BE2C (cell line): ENCODE measurements around the gene NID1.
"Not testable (repeated sequence)": the region's sequence is repeated elsewhere in the genome, so short reads cannot be mapped to it uniquely, and the experiment has no call there.

Source experiments
- DNase-seq: peaks from one replicate; pipeline ENCODE4 v3.0.0-alpha.2; 2020
- H3K27me3 ChIP-seq: fragments of 250-450 bp; sonication (Bioruptor Pico); 2 replicates; pipeline ENCODE4 v1.5.1; 2020; ENCODE audit warnings: mild to moderate bottlenecking
- H3K36me3 ChIP-seq: fragments of 250-450 bp; sonication (Bioruptor Pico); 2 replicates; pipeline ENCODE4 v1.5.1; 2020; ENCODE audit warnings: mild to moderate bottlenecking
- H3K4me1 ChIP-seq: fragments of 250-450 bp; sonication (Bioruptor Pico); 2 replicates; pipeline ENCODE4 v1.5.1; 2020
- H3K4me3 ChIP-seq: 2 replicates; pipeline ENCODE4 v1.5.1; 2011; ENCODE audit warnings: low read depth, low read length
- H3K9me3 ChIP-seq: fragments of 250-450 bp; sonication (Bioruptor Pico); 2 replicates; pipeline ENCODE4 v1.5.1; 2020
- TF ChIP-seq, protein P1 (sequence below): IDR thresholded peaks from 2 replicates; pipeline ENCODE4 v1.5.1; 2012; ENCODE audit warnings: mild to moderate bottlenecking, low read depth, low read length

Gene NID1

DNA sequence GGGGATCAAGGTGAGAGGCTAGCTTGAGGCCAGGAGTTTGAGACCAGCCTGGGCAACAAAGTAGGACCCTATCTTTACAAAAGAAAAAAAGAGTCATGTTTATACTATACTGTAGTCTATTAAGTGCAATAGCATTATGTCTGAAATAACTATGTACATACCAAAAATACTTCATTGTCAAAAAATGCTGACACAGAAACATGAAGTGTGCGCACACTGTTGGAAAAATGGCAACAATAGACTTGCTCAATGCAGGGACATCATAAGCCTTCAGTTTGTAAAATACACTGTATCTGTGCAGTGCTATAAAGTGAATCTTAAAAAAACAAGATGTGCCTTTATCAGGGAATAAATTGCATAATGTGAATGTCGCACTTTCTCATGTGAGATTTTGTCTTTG, 14.1 kb upstream of the NID1 start:
- no peaks in the 10 kb centered on the region for H3K27me3 ChIP-seq
- peaks cover 3% of the 10 kb centered on the region; the same call in 1 of the 2 replicates for H3K9me3 ChIP-seq
- H3K4me3 ChIP-seq: no peak overlapping the region
- H3K36me3 ChIP-seq: no peaks in the 10 kb centered on the region
- no peak for DNase-seq
- TF ChIP-seq, protein P1, sequence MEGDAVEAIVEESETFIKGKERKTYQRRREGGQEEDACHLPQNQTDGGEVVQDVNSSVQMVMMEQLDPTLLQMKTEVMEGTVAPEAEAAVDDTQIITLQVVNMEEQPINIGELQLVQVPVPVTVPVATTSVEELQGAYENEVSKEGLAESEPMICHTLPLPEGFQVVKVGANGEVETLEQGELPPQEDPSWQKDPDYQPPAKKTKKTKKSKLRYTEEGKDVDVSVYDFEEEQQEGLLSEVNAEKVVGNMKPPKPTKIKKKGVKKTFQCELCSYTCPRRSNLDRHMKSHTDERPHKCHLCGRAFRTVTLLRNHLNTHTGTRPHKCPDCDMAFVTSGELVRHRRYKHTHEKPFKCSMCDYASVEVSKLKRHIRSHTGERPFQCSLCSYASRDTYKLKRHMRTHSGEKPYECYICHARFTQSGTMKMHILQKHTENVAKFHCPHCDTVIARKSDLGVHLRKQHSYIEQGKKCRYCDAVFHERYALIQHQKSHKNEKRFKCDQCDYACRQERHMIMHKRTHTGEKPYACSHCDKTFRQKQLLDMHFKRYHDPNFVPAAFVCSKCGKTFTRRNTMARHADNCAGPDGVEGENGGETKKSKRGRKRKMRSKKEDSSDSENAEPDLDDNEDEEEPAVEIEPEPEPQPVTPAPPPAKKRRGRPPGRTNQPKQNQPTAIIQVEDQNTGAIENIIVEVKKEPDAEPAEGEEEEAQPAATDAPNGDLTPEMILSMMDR: no peak
- no peaks in the 10 kb centered on the region for H3K4me1 ChIP-seq

DNA sequence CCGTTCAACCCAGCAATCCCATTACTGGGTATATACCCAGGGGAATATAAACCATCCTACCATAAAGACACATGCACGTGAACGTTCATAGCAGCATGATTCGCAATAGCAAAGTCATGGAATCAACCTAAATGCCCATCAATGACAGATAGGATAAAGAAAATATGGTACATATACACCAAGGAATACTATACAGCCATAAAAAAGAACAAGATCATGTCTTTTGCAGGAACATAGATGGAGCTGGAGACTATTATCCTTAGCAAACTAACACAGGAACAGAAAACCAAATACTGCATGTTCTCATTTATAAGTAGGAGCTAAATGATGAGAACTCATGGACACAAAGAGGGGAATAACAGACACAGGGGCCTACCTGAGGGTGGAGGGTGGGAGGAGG, 13.2 kb upstream of the NID1 start:
- not testable (repeated sequence) for H3K9me3 ChIP-seq, H3K36me3 ChIP-seq, H3K27me3 ChIP-seq, DNase-seq, H3K4me1 ChIP-seq, H3K4me3 ChIP-seq

DNA sequence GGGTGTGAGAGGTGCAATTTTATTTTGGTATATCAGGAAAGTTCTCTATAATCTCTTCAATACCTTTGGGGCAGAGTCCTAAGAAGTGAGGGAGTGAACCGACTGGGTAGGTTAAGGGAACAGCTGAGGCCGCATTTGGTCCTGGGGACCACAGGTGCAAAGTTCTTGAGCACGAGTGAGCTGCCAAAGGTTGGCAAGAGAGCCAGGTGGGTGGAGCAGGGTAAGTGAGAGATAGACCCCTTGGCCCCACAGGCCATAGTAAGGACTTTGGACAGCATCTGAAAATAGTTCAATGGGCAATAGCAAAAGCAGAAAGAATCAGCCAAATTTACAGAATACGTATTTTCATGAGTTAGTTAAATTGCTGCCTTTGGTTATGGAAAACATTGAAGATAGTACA, 11.0 kb upstream of the NID1 start:
- H3K27me3 ChIP-seq: no peaks in the 10 kb centered on the region
- peaks cover 3% of the 10 kb centered on the region; the same call in 1 of the 2 replicates for H3K9me3 ChIP-seq
- H3K4me3 ChIP-seq: no peak overlapping the region
- TF ChIP-seq, protein P1: no peak
- DNase-seq: no peak
- no peaks in the 10 kb centered on the region for H3K36me3 ChIP-seq
- no peaks in the 10 kb centered on the region for H3K4me1 ChIP-seq

DNA sequence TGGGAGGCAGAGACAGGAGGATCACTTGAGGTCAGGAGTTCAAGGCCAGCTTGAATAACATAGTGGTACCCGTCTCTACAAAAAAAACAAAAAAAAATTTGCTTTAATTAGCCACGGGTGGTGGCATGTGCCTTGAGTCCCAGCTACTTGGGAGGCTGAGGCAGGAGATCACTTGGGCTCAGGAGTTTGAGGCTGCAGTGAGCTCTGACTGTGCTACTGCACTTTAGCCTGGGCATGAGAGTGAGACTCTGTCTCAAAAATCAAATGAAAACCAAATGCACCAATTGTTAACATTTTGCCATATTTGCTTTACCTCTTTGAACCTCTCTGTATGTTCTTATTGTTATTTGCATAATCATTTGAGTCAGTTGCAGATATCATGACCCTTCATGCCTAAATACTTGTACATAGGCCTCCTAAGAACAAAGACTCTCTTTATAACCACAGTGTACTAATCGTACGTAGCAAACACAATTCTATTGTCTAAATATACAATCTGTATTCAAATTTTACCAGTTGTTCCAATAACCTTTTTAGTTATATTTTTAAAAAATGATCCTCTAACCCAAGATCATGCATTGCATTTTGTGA, 8.5 kb upstream of the NID1 start:
- H3K27me3 ChIP-seq: no peaks in the 10 kb centered on the region
- no peaks in the 10 kb centered on the region for H3K36me3 ChIP-seq
- TF ChIP-seq, protein P1: no peak
- no peak overlapping the region for H3K4me3 ChIP-seq
- H3K4me1 ChIP-seq: no peaks in the 10 kb centered on the region
- H3K9me3 ChIP-seq: peaks cover 3% of the 10 kb centered on the region; the same call in 1 of the 2 replicates
- DNase-seq: no peak

DNA sequence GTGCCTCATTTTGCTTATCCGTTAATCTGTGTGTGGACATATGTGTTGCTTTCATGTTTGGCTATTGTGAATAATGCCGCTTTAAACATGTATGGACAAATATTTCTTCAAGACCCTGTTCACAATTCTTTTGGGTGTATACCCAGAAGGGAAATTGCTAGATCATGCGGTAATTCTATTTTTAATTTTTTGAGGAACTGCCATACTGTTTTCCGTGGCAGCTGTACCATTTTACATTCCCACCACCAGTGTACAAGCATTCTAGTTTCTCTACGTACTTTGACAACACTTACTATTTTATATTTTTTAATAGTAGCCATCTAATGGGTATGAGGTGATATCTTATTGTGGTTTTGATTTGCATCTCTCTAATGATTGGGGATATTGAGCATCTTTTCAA, 7.1 kb upstream of the NID1 start:
- TF ChIP-seq, protein P1: no peak
- H3K9me3 ChIP-seq: no peaks in the 10 kb centered on the region
- no peaks in the 10 kb centered on the region for H3K4me1 ChIP-seq
- no peak overlapping the region for H3K4me3 ChIP-seq
- H3K36me3 ChIP-seq: no peaks in the 10 kb centered on the region
- DNase-seq: no peak
- H3K27me3 ChIP-seq: no peaks in the 10 kb centered on the region; the same call in 1 of the 2 replicates

DNA sequence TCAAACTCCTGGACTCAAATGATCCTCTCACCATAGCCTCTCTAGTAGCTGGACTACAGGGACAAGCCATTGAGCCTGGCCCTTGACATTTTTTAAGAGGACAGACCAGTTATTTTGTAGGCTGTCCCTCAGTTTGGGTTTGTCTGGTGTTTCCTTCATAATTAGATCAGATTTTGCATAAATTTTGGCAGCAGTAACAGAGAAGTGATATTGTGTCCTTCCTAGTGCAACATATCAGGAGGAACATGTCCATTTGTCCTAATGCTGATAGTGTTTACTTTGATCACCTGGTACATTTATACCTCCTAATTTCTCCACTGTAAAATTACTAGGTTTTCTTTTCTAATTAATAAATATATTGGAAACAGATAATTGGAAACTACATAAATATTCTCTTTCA, 5.9 kb upstream of the NID1 start:
- TF ChIP-seq, protein P1: no peak
- H3K4me3 ChIP-seq: no peak overlapping the region
- DNase-seq: no peak
- peaks cover 11% of the 10 kb centered on the region for H3K27me3 ChIP-seq
- H3K4me1 ChIP-seq: no peaks in the 10 kb centered on the region
- no peaks in the 10 kb centered on the region for H3K36me3 ChIP-seq
- H3K9me3 ChIP-seq: no peaks in the 10 kb centered on the region

DNA sequence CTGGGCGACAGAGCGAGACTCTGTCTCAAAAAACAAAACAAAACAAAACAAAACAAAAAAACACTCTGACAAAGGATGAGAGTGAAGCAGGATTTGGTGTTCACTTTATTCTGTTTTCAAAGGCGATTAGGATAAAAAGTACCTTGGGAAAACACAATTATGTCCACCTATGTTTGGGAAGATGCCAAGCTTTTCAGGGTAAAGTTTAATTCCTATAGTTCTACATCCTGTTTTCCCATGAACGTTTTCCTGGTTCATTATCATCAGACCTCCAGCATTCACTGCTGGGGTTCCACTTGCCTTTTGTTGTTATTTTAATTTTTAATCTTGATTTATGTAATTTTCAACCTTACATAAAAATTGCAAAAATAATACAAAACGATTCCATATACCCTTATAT, 4.9 kb upstream of the NID1 start:
- Histone ChIP-seq H3K4me1 (no peaks in the 10 kb centered on the region), H3K4me3 (no peak overlapping the region), H3K9me3 (no peaks in the 10 kb centered on the region), H3K36me3 (no peaks in the 10 kb centered on the region), H3K27me3 (peaks cover 20% of the 10 kb centered on the region)
- no peak for DNase-seq
- TF ChIP-seq, protein P1: no peak
